Measurements from ENCODE around the gene RDH16. TPM values are rescaled to one million over a fixed set of nuclear protein-coding genes. Genes with fewer than 3 reads are reported as not detected.

Gene RDH16
- total RNA-seq, result 1.0 TPM

DNA sequence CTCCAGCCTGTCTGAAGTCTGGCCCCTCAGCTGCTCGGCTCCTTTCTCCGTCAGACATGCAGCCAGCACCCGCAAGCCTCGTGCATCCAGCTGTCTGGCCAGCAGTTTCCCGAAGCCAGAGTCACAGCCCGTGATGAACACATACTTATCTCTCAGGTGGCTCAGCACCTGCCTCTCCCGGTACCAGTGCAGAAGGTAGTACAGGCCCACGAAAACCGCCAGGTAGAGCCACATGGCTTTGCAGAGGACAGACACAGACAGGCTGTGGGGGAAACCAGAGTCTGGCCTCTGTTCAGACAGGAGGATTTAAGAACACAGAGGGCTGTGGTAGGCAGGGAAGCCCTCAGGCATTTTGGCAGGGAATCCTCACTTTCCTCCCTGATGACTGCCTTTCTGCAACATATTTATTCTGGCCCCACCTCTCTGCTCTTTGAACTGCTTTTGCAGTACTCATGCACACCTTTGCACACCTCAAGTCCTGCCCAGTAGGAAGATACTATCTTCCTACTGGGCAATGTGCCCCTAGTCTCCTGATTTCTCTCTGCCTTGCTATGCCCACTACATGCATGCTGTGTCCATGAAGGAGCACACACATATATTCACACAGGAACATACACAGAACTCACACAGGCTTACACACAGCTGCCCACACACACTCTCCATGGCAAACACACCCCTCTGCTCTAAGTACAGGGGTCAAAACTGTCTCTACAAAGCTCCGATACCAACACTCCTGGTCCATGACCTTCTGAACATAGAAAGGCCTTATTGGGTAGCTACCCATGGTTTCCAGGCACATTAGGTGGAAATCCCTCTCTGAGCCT is at the start of gene RDH16:
Gene RDH16 (minus strand): TSS at position 380 of the 824 bp plus-strand sequence. CDS start 146 bp downstream, at position 234.

GRCh38 chr12:57005980-57006808 is 48.8 kb upstream of the RDH16 start, which contains the start of gene ZBTB39:
Gene ZBTB39, minus strand, starts transcription at chr12:57006546. Its CDS starts 1,629 bp downstream, at chr12:57004917.

GRCh38 chr12:56933826-56934625 is 23.4 kb downstream of the RDH16 start, which contains the start of gene SDR9C7:
Gene SDR9C7, minus strand, starts transcription at chr12:56934408. Its CDS starts 147 bp downstream, at chr12:56934261.

Other genes starting within 250 kb of the RDH16 start
- gene NACA, start 232.3 kb downstream of the RDH16 start, total RNA-seq, result 924 TPM
- gene PRIM1, start 205.3 kb downstream of the RDH16 start, total RNA-seq, result 32.1 TPM
- 0.93 TPM for gene HSD17B6, start 194.3 kb downstream of the RDH16 start, total RNA-seq
- 0.38 TPM for gene SDR9C7, start 23.2 kb downstream of the RDH16 start, total RNA-seq
- 11.5 TPM for gene ZBTB39, start 48.9 kb upstream of the RDH16 start, total RNA-seq
- gene TAC3, start 58.9 kb upstream of the RDH16 start, total RNA-seq, result 0.93 TPM
- gene MYO1A, start 92.5 kb upstream of the RDH16 start, total RNA-seq, result not detected
- gene NEMP1, start 121.2 kb upstream of the RDH16 start, total RNA-seq, result 16.1 TPM
- gene NAB2, start 131.5 kb upstream of the RDH16 start, total RNA-seq, result 26.2 TPM
- gene STAT6, start 153.8 kb upstream of the RDH16 start, total RNA-seq, result 49.9 TPM
- gene LRP1, start 170.9 kb upstream of the RDH16 start, total RNA-seq, result 254 TPM
- gene LRP1-AS, start 190.0 kb upstream of the RDH16 start, total RNA-seq, result 3.4 TPM